Activated naive CD4-positive, alpha-beta T cell treated with anti-CD3 and anti-CD28 coated beads, Interleukin-2, amount 50 U/mL, for 24 hours (primary cell): Measurements from ENCODE around the gene HRH3.

Experiments
- H3K27ac Mint-ChIP-seq: one replicate; pipeline ENCODE4 v1.8.0; 2021; ENCODE audit warnings: mild to moderate bottlenecking, mixed read lengths
- H3K27me3 Mint-ChIP-seq: one replicate; pipeline ENCODE4 v1.8.0; 2021; ENCODE audit warnings: mixed read lengths
- H3K36me3 Mint-ChIP-seq: one replicate; pipeline ENCODE4 v1.8.0; 2021; ENCODE audit warnings: mixed read lengths
- H3K4me1 Mint-ChIP-seq: one replicate; pipeline ENCODE4 v1.8.0; 2021; ENCODE audit warnings: mixed read lengths
- H3K4me3 Mint-ChIP-seq: one replicate; pipeline ENCODE4 v1.8.0; 2021; ENCODE audit warnings: mild to moderate bottlenecking, mixed read lengths
- H3K9me3 Mint-ChIP-seq: one replicate; pipeline ENCODE4 v1.8.0; 2021; ENCODE audit warnings: mixed read lengths

The HRH3 gene

DNA sequence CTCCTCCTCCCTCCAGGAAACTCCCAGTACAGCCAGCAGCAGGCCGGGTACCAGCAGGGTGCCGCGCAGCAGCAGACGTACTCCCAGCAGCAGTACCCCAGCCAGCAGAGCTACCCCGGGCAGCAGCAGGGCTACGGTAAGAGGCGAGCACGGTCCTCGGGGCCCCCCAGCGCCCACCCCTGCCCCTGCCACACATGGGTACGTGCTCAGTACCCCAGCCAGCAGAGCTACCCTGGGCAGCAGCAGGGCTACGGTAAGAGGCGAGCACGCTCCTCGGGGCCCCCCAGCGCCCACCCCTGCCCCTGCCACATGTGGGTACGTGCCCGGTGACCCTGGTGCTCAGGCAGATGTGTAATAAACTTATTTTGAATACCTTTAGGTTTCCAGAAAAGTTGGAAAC is 47.4 kb downstream of the HRH3 start:
- no peak overlapping the region for H3K27ac Mint-ChIP-seq

DNA sequence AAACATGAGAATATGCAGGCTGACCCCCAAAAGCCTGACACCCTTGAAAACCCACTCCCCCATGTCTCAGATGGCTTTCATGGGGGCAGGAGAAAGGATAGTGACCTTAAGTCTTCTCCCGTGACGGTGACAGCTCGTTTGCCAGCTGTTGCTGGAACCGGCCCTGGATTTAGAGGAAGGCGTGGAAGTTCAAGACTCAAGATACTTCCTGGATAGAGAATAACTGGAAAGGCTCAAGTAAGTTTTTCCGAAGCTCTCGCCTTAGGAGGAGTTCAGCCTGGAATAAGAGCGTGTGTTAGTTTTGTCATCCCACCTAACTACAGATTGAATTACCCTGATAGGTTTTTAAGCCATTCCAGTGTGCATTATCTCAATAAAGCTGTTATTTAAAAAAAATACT is 48.8 kb downstream of the HRH3 start:
- no peak overlapping the region for H3K27ac Mint-ChIP-seq

More for the DNA sequence above, 47.4 kb downstream of the HRH3 start:
- Mint-ChIP-seq H3K9me3 (no peaks in the 10 kb centered on the region), H3K4me3 (no peak overlapping the region), H3K4me1 (no peaks in the 10 kb centered on the region), H3K36me3 (peaks cover 10% of the 10 kb centered on the region), H3K27me3 (no peaks in the 10 kb centered on the region)

GRCh38 chr20:62170536-62170935 is 49.5 kb downstream of the HRH3 start:
- Mint-ChIP-seq H3K27ac (no peak overlapping the region), H3K36me3 (peaks cover 10% of the 10 kb centered on the region), H3K9me3 (no peaks in the 10 kb centered on the region), H3K4me3 (no peak overlapping the region), H3K27me3 (no peaks in the 10 kb centered on the region), H3K4me1 (no peaks in the 10 kb centered on the region)

More for the DNA sequence above, 48.8 kb downstream of the HRH3 start:
- H3K4me1 Mint-ChIP-seq, result no peaks in the 10 kb centered on the region
- peaks cover 10% of the 10 kb centered on the region for H3K36me3 Mint-ChIP-seq
- no peak overlapping the region for H3K4me3 Mint-ChIP-seq
- H3K27me3 Mint-ChIP-seq, result no peaks in the 10 kb centered on the region
- no peaks in the 10 kb centered on the region for H3K9me3 Mint-ChIP-seq

- H3K9me3 Mint-ChIP-seq, result no peaks in the 10 kb centered on the region
- peaks cover 6% of the 10 kb centered on the region for H3K36me3 Mint-ChIP-seq
- H3K4me3 Mint-ChIP-seq, result no peak overlapping the region
- H3K27me3 Mint-ChIP-seq, result no peaks in the 10 kb centered on the region
- H3K27ac Mint-ChIP-seq, result no peak overlapping the region
- H3K4me1 Mint-ChIP-seq, result no peaks in the 10 kb centered on the region
Measured at GRCh38 chr20:62168890-62169435, 51.1 kb downstream of the HRH3 start.

DNA sequence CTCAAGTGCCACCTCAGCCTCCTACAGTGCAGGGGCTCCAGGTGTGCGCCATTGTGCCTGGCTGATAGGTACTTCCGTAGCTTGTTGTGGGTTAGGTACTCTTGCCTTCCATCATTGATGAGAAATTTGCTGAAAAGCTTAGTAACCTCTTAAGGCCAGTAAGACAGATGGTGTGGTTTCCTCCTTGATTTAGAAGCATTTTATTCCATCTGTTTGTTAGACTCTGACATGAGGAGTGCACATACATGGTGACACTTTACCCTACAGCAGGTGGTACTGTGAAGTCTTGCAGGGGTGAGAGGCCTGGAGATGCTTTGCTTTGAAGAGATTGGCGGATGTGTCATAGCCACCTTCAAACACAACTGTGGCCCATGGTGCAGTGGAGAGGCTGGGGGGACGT is 52.0 kb downstream of the HRH3 start:
- no peak overlapping the region for H3K4me3 Mint-ChIP-seq
- H3K36me3 Mint-ChIP-seq, result peaks cover 6% of the 10 kb centered on the region
- H3K27ac Mint-ChIP-seq, result no peak overlapping the region
- no peaks in the 10 kb centered on the region for H3K27me3 Mint-ChIP-seq
- no peaks in the 10 kb centered on the region for H3K9me3 Mint-ChIP-seq
- no peaks in the 10 kb centered on the region for H3K4me1 Mint-ChIP-seq

DNA sequence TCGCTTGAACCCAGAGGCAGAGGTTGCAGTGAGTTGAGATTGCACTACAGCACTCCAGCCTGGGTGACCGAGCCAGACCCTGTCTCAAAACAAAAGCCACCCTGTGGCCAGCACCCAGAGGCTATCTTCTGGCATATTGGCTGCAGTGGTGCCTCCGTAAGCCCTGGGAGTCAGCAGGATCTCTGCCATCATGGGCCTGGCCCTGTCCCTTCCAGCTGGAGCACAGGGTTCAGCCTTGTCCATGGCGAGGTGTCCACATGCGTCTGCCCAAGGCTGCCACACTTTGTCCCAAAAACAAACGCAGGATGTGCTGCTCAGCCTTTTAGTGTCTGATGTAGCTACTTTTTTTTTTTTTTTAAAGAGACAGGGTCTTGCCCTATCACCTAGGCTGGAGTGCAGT is 52.6 kb downstream of the HRH3 start:
- H3K4me1 Mint-ChIP-seq, result no peaks in the 10 kb centered on the region
- H3K36me3 Mint-ChIP-seq, result peaks cover 6% of the 10 kb centered on the region
- no peaks in the 10 kb centered on the region for H3K27me3 Mint-ChIP-seq
- H3K27ac Mint-ChIP-seq, result no peak overlapping the region
- no peak overlapping the region for H3K4me3 Mint-ChIP-seq
- H3K9me3 Mint-ChIP-seq, result no peaks in the 10 kb centered on the region

- Mint-ChIP-seq H3K27me3 (no peaks in the 10 kb centered on the region), H3K27ac (no peak overlapping the region), H3K36me3 (peaks cover 4% of the 10 kb centered on the region), H3K4me3 (no peak overlapping the region), H3K9me3 (no peaks in the 10 kb centered on the region), H3K4me1 (no peaks in the 10 kb centered on the region)
Measured at GRCh38 chr20:62165762-62166399, 54.2 kb downstream of the HRH3 start.
